Omental fat pad (tissue), 4 donors: ENCODE results near the gene CAPN8. TPM values are rescaled to one million over a fixed set of nuclear protein-coding genes. Genes with fewer than 3 reads are reported as not detected.

Source experiments
- ATAC-seq: fragments of 150-250 bp; one replicate; pipeline ENCODE4 v1.9.1; 2016; ENCODE audit warnings: mild to moderate bottlenecking, moderate library complexity; ENCODE audit not compliant: low FRiP score
- DNase-seq: peaks from one replicate; pipeline ENCODE4 v3.0.0-alpha.2; 2019; ENCODE audit warnings: low spot score
- CTCF ChIP-seq, 3 donors: fragments of 450-650 bp; IDR thresholded peaks; one replicate each; pipeline ENCODE4 v1.5.1; 2016 to 2017; ENCODE audit warnings: antibody characterized with exemption in 3 of 3, mild to moderate bottlenecking in 3 of 3, moderate library complexity in 2 of 3
- total RNA-seq, 4 donors: library from RNA; depleted of rRNA; stranded (reverse); fragments of >200 nt; gene quantifications; one replicate each; pipeline ENCODE4 v1.1.0, GENCODE V29; 2016

The CAPN8 gene
- total RNA-seq, result not detected

DNA sequence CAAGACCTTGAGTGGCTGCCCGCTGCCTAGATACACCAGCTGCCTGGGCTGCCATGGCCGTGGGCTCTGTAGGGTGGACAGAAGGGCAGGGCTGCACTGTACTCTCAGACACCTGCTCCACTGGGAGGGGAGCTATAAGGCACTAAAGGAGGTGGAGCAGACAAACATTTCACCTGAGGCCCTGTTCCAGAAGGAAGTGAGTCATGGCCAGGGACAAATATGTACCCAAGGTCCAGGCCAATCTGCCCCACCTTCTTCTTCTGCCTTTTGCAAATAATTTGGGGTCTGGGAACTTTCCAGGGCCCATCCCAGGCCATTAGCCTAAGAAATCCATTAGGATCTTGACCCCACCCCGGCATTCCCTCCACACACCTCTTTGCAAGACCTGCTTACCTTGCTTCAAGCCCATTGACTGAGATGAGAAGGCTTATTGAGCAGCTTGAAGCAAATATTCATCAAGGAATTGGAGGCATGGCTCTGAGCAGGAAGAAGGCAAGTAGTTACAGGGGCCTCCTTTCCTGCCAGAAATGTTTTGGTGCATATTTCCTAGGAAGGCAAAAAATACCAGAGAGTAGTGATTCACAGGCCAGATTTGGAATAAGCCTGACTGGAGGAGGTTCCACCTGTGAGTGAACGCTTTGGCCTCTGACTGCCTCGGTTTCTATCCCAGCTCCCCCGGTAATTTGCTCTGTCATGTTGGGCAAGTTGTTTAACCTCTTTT is at the start of gene CAPN8:
CAPN8 (minus strand) TSS at position 110 of the 721 bp plus-strand sequence; CDS start at position 55, 55 bp downstream.
- ATAC-seq, result no peak
- no peak for TF ChIP-seq CTCF (IDR thresholded peaks at IDR 0.05)
- DNase-seq, result no peak

GRCh38 chr1:223714849-223715603 is 49.5 kb upstream of the CAPN8 start:
- ATAC-seq (peak; percentile 58), DNase-seq (no peak)
- TF ChIP-seq CTCF (IDR thresholded peaks at IDR 0.05), result no peak

DNA sequence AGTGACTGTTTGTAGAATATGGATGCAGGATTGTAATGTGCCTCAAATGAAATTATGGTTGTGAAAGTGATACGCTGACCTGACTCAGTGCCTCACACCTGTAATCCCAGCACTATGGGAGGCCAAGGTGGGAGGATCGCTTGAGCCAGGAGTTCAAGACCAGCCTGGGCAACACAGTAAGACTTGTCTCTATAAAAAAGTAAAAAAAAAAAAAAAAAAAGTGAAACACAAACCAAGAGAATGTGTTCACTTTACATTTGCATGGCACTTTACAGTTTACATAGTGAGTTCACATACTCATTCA is 48.9 kb upstream of the CAPN8 start:
- no peak for ATAC-seq
- DNase-seq, result no peak
- TF ChIP-seq CTCF (IDR thresholded peaks at IDR 0.05), result no peak

DNA sequence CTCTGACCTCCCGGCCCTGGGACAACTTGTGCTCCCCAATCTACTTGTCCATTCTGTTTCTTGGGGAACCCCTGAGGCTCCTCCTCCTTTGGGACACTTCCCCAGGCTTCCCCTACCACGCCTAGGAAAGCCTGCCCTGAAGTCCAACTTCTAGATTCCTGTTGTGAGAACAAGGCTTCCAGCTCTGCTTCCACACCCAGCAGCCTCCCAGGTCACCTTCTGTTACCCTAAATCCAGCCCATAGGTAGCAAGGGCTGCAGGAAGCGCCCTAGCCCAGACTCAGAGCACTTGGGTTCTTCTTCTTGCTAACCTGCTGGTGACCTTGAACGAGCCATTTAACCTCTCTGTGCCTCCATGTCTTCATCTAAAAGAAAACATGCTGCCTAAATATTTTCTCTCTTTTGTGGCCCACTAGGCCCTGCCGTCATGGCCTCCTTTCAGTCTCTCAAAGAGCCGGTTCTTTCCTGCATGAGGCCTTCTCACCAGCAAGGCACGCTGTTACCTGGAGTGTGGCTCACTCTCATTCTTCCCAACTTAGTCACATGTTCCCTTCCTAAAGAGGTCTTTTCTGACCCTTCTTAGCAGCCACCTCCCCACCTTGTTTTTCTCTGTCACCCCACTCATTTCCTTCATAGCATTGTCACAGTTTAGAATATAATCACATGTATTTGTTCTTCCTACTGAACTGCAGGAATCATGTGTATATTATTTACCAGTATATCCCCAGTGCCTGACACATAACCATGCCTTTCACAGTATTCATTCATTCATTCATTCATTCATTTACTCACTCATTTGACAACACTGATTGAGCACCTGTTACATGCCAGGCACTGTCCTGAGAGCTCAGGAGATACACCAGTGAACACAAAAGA is 48.3 kb upstream of the CAPN8 start:
- no peak for ATAC-seq
- no peak for TF ChIP-seq CTCF (IDR thresholded peaks at IDR 0.05)
- no peak for DNase-seq

- DNase-seq (no peak), ATAC-seq (peak; percentile 31)
- no peak for TF ChIP-seq CTCF (IDR thresholded peaks at IDR 0.05)
These were observed 47.5 kb upstream of the CAPN8 start for GRCh38 chr1:223712850-223713474.

DNA sequence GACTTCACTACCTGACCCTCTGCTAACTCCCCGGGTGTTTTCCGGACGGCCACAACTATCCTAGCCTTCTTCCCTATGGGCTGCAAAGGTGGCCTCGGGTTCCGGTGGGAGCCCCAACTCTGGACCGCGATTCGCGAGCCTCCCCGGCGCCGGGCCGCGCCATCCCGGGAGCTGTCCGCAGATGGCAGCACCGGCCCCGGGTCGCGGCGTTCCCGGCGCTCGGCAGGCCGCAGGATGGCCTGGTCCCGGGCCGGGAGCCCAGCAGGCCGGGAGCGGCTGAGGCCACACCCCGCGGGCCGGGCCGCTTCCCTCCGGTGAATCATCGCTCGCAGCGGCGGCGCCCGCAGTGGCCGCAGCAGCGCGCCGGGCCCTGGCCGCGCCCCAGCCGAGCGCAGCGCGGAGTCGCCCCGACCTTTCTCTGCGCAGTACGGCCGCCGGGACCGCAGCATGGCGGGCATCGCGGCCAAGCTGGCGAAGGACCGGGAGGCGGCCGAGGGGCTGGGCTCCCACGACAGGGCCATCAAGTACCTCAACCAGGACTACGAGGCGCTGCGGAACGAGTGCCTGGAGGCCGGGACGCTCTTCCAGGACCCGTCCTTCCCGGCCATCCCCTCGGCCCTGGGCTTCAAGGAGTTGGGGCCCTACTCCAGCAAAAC is 46.8 kb upstream of the CAPN8 start, which contains the start of gene CAPN2:
CAPN2 (plus strand) TSS at position 346 of the 656 bp plus-strand sequence; CDS start at position 448, 102 bp downstream.
- no peak for DNase-seq
- peak in 1 of 3 donors; percentile 66 for TF ChIP-seq CTCF (IDR thresholded peaks at IDR 0.05)
- peak; percentile 83 for ATAC-seq
